Peyer's patch (tissue), 4 donors: ENCODE measurements around the gene GRAMD4.

Experiments used
- POLR2A ChIP-seq, 2 donors: fragments of 450-650 bp; IDR thresholded peaks; one replicate each; pipeline ENCODE4 v1.5.1; 2017; ENCODE audit warnings: antibody characterized with exemption in 2 of 2, mild to moderate bottlenecking in 2 of 2, moderate library complexity in 2 of 2
- TF ChIP-seq, protein P1 (sequence below), 6 experiments: fragments of 450-650 bp in 4 of 6; fragments of 200-600 bp in 2 of 6; sonication (generic) in 1 of 6; IDR thresholded peaks; one replicate each; pipeline ENCODE4 v1.5.1; 2017 to 2019; ENCODE audit warnings: antibody characterized with exemption in 6 of 6, mild to moderate bottlenecking in 3 of 6, moderate library complexity in 1 of 6

GRCh38 chr22:46673205-46673604, 53.0 kb downstream of the GRAMD4 start:
- TF ChIP-seq, protein P1, sequence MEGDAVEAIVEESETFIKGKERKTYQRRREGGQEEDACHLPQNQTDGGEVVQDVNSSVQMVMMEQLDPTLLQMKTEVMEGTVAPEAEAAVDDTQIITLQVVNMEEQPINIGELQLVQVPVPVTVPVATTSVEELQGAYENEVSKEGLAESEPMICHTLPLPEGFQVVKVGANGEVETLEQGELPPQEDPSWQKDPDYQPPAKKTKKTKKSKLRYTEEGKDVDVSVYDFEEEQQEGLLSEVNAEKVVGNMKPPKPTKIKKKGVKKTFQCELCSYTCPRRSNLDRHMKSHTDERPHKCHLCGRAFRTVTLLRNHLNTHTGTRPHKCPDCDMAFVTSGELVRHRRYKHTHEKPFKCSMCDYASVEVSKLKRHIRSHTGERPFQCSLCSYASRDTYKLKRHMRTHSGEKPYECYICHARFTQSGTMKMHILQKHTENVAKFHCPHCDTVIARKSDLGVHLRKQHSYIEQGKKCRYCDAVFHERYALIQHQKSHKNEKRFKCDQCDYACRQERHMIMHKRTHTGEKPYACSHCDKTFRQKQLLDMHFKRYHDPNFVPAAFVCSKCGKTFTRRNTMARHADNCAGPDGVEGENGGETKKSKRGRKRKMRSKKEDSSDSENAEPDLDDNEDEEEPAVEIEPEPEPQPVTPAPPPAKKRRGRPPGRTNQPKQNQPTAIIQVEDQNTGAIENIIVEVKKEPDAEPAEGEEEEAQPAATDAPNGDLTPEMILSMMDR (IDR thresholded peaks at IDR 0.05): no peak
- no peak for TF ChIP-seq POLR2A (IDR thresholded peaks at IDR 0.05)
